Bone marrow (tissue), 2 donors: ENCODE results near the gene NOP58.
"Not testable (repeated sequence)": the region's sequence is repeated elsewhere in the genome, so short reads cannot be mapped to it uniquely, and the experiment has no call there.

Source experiments
- DNase-seq, 2 donors: peaks; one replicate each; lab custom pipeline; 2025; lab: John Stamatoyannopoulos, UW

NOP58 gene

DNA sequence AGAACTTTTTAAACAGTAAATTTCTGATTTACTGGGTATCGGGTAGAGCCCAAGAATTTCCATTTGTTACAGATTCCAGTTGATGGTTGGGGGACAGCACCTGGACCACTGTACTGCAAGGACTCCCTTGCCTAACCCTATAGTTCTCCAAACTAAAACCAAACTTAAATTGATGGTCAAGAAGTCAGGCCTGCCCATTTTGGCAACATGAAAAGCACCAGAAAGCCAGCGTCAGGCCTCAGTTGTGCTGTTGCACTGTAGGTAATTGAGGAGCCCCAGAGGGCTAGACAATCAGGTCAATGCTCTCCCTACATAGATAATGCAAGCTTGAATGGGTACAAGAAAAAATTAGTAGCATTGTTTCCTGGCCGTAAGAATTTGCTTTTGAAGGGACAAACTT, 40.5 kb downstream of the NOP58 start:
- no peak for DNase-seq

GRCh38 chr2:202307690-202308089, 42.1 kb downstream of the NOP58 start:
- no peak for DNase-seq

- no peak for DNase-seq
These were observed 46.3 kb downstream of the NOP58 start for GRCh38 chr2:202311823-202312388.

DNA sequence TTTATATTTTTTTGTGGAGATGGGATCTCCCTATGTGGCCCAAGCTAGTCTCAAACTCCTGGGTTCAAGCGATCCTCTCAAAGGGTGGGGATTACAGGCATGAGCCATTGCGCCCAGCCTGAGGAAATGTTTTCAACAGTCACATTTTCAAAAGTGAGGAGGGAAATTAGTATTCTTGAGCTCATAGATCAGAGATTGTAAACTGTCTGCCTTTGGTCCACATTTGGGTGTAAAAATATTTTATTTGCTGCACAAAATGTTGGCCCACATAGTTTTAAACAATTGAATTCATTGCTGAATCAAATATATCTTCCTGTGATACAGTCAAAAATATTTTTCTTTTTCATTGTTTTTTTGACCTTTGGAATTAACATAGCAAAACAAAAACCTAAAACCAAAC, 48.6 kb downstream of the NOP58 start:
- no peak for DNase-seq

- no peak for DNase-seq
These were observed 51.7 kb downstream of the NOP58 start for GRCh38 chr2:202317080-202317857.

- not testable (repeated sequence) for DNase-seq
These were observed 54.8 kb downstream of the NOP58 start for GRCh38 chr2:202320362-202320761.

GRCh38 chr2:202322435-202322834, 56.9 kb downstream of the NOP58 start:
- no peak for DNase-seq

- no peak for DNase-seq
These were observed 62.3 kb downstream of the NOP58 start for GRCh38 chr2:202327858-202328257.

DNA sequence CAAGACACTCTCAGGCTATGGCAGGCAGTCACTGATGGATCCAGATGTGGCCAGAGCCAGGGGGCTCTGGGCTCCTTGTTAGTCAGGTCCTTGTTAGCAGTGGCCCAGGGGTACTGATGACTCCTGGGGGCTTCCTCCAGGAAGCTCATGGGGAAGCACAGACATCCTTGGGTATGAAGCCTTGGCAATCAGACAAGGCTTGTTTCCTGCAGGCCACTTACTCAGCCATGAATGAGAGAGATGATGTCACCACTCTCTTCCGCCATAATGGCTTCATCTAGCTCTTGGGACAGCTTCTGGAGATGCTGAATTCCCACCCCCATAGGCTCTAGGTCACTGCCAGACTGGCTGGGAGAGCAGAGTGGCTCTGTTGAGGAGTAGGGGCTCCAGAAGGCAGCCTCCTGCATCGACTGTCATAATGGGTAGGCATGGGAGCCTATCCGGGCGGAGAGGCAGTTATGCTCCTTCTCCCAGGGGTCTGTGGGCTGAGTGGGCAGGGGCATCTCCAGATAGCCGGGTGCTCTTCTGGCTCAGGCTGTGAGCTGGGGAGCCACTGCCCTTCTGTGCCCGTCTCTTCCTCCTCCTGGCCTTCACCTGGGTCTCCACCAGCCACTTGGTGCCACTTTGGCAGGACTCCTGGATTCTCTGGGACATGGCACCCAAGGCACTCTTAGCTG, 70.4 kb downstream of the NOP58 start:
- DNase-seq, result no peak

DNA sequence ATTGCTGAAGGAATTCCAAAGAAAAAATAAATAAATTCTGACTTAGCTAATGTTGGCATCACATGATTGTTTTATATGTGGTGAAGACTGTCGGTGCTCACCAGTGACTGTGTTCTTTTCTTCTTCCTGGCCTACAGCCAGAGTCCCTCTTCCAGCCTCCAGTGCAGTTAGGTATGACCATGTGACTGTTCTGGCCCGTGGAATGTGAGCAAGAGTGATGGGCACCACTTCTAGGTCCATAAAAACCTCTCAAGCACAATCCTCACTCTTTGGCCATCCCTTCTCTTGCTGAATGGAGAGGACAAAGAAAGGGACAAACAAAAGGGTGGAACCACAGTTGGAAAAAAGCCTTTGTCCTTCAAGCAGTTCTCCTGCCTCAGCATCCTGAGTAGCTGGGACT, 71.6 kb downstream of the NOP58 start:
- no peak for DNase-seq

DNA sequence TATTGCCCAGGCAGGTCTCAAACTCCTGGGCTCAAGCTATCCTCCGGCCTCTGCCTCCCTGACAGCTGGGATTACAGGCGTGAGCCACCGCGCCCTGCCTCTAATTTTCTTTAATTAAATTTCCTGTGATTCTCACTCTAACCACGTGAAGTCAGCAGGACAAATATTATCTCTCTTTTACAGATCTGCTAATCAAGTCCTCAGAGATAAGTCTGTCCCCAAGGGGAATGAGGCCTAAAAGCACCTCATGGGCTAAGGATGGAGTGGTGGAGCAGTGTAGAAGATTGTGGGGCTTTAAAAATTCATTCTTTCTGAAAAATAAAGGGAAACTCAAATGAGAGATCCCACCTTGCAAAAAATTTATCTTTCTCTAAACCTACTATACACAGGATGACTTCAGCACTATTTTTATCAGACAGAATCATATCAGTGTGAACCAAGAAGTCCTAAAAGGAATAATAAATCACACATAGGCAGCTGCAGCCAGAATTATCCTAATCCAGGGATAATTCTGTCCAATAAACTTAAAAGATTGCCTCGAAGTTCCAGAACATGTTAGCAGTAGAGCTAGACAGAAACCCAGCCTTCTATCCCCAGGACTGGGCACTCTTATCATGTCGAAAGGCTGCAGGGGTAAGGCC, 72.3 kb downstream of the NOP58 start:
- no peak for DNase-seq

- no peak for DNase-seq
These were observed 73.7 kb downstream of the NOP58 start for GRCh38 chr2:202339071-202339870.

DNA sequence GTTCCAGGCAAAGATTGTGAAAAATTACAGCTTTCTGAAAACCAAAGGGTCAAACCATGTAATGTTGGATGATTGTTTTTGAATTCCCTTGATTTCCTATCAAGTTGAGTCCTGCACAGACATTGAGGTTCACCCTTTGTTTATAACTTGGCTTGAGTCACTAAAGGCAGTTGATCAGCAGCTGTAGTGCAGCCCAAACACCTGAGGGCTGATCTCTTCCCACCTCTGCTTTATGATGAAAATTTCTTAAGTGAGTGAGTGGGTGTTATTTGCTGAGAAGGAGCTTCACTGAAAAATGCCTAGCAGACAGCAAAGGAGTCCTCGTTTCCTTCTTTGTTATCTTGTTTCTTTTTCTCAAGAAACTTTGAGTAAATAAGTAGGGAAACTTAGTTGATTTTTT, 78.6 kb downstream of the NOP58 start:
- DNase-seq, result no peak

DNA sequence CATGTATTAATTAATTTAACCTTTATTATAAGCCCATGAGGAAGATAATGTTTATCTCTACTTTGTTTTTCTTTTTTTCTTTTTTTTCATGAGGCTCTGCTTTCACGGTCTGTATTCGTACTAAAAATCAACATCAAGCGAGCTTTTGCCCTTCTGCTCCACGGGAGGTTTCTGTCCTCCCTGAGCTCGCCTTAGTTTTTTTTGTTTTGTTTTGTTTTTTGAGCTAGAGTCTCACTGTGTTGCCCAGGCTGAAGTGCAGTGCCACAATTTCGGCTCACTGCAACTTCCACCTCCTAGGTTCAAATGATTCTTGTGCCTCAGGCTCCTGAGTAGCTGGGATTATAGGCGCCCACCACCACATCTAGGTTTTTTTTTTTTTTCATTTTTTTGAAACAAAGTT, 80.6 kb downstream of the NOP58 start:
- DNase-seq, result no peak
